ENCODE measurements around the gene HPS3. TPM values are rescaled to one million over a fixed set of nuclear protein-coding genes. Genes with fewer than 3 reads are reported as not detected.

Gene HPS3
- total RNA-seq, 1 experiment from 2014 or later, result 14.1 TPM

GRCh38 chr3:149122721-149123578 is 6.5 kb upstream of the HPS3 start:
- DNase-seq (ENCODE audit: low spot score), result no peak

- DNase-seq (ENCODE audit: low spot score), result no peak
These were observed 617 bp upstream of the HPS3 start for GRCh38 chr3:149128821-149129220.

GRCh38 chr3:149131589-149131988 is 2.2 kb downstream of the HPS3 start:
- DNase-seq (ENCODE audit: low spot score), result no peak

- no peak for DNase-seq (ENCODE audit: low spot score)
These were observed 5.1 kb downstream of the HPS3 start for GRCh38 chr3:149134575-149134974.

- no peak for DNase-seq (ENCODE audit: low spot score)
These were observed 13.2 kb downstream of the HPS3 start for GRCh38 chr3:149142682-149143081.

GRCh38 chr3:149145356-149145755 is 15.9 kb downstream of the HPS3 start:
- no peak for DNase-seq (ENCODE audit: low spot score)

GRCh38 chr3:149145974-149146373 is 16.5 kb downstream of the HPS3 start:
- DNase-seq (ENCODE audit: low spot score), result no peak

GRCh38 chr3:149150436-149150835 is 21.0 kb downstream of the HPS3 start:
- no peak for DNase-seq (ENCODE audit: low spot score)

GRCh38 chr3:149151843-149152242 is 22.4 kb downstream of the HPS3 start:
- DNase-seq (ENCODE audit: low spot score), result no peak

GRCh38 chr3:149152420-149152819 is 23.0 kb downstream of the HPS3 start:
- DNase-seq (ENCODE audit: low spot score), result no peak

- DNase-seq (ENCODE audit: low spot score), result no peak
These were observed 24.0 kb downstream of the HPS3 start for GRCh38 chr3:149153402-149153801.

- DNase-seq (ENCODE audit: low spot score), result no peak
These were observed 31.4 kb downstream of the HPS3 start for GRCh38 chr3:149160754-149161300.

- DNase-seq (ENCODE audit: low spot score), result no peak
These were observed 32.6 kb downstream of the HPS3 start for GRCh38 chr3:149162007-149162406.

GRCh38 chr3:149163066-149163465 is 33.6 kb downstream of the HPS3 start:
- no peak for DNase-seq (ENCODE audit: low spot score)

- no peak for DNase-seq (ENCODE audit: low spot score)
These were observed 38.5 kb downstream of the HPS3 start for GRCh38 chr3:149167898-149168297.

- no peak for DNase-seq (ENCODE audit: low spot score)
These were observed 41.2 kb downstream of the HPS3 start for GRCh38 chr3:149170672-149171071.

GRCh38 chr3:149174901-149175300 is 45.5 kb downstream of the HPS3 start:
- no peak for DNase-seq (ENCODE audit: low spot score)

GRCh38 chr3:149177122-149177521 is 47.7 kb downstream of the HPS3 start:
- no peak for DNase-seq (ENCODE audit: low spot score)

GRCh38 chr3:149179220-149179619 is 49.8 kb downstream of the HPS3 start:
- DNase-seq (ENCODE audit: low spot score), result no peak

- DNase-seq (ENCODE audit: low spot score), result peak; percentile 77
These were observed 50.7 kb downstream of the HPS3 start for GRCh38 chr3:149180057-149180573.

GRCh38 chr3:149181182-149181581 is 51.7 kb downstream of the HPS3 start:
- DNase-seq (ENCODE audit: low spot score), result no peak

- DNase-seq (ENCODE audit: low spot score), result no peak
These were observed 56.8 kb downstream of the HPS3 start for GRCh38 chr3:149186219-149186618.

- no peak for DNase-seq (ENCODE audit: low spot score)
These were observed 57.3 kb downstream of the HPS3 start for GRCh38 chr3:149186721-149187120.

All from HT-29 (cell line).